Esophagus squamous epithelium (tissue), 4 donors: ENCODE measurements around the gene SYP.

Source experiments
- POLR2A ChIP-seq, 4 donors: fragments of 450-650 bp; IDR thresholded peaks; one replicate each; pipeline ENCODE4 v1.6.1; 2017; ENCODE audit warnings: antibody characterized with exemption in 4 of 4, mild to moderate bottlenecking in 4 of 4, moderate library complexity in 3 of 4
- TF ChIP-seq, protein P1 (sequence below), 6 experiments: fragments of 450-650 bp in 4 of 6; fragments of 200-600 bp in 2 of 6; sonication (generic) in 2 of 6; IDR thresholded peaks; one replicate each; pipeline ENCODE4 v1.5.1; 2016 to 2019; ENCODE audit warnings: antibody characterized with exemption in 6 of 6, mild to moderate bottlenecking in 4 of 6, moderate library complexity in 4 of 6

GRCh38 chrX:49204017-49204416, 4.0 kb upstream of the SYP start:
- TF ChIP-seq POLR2A (IDR thresholded peaks at IDR 0.05) = no peak
- TF ChIP-seq, protein P1, sequence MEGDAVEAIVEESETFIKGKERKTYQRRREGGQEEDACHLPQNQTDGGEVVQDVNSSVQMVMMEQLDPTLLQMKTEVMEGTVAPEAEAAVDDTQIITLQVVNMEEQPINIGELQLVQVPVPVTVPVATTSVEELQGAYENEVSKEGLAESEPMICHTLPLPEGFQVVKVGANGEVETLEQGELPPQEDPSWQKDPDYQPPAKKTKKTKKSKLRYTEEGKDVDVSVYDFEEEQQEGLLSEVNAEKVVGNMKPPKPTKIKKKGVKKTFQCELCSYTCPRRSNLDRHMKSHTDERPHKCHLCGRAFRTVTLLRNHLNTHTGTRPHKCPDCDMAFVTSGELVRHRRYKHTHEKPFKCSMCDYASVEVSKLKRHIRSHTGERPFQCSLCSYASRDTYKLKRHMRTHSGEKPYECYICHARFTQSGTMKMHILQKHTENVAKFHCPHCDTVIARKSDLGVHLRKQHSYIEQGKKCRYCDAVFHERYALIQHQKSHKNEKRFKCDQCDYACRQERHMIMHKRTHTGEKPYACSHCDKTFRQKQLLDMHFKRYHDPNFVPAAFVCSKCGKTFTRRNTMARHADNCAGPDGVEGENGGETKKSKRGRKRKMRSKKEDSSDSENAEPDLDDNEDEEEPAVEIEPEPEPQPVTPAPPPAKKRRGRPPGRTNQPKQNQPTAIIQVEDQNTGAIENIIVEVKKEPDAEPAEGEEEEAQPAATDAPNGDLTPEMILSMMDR (IDR thresholded peaks at IDR 0.05) = no peak
